Body of pancreas (tissue), 4 donors: Measurements from ENCODE around the gene IGIP.

ENCODE experiments used
- POLR2A ChIP-seq, 3 donors: fragments of 450-650 bp; IDR thresholded peaks; one replicate each; pipeline ENCODE4 v1.6.1; 2016; ENCODE audit warnings: antibody characterized with exemption in 3 of 3, mild to moderate bottlenecking in 2 of 3
- TF ChIP-seq, protein P1 (sequence below), 7 experiments: fragments of 450-650 bp in 4 of 7; fragments of 200-600 bp in 3 of 7; sonication (generic) in 3 of 7; IDR thresholded peaks; one replicate each; pipeline ENCODE4 v1.5.1; 2016 to 2019; ENCODE audit warnings: antibody characterized with exemption in 7 of 7

DNA sequence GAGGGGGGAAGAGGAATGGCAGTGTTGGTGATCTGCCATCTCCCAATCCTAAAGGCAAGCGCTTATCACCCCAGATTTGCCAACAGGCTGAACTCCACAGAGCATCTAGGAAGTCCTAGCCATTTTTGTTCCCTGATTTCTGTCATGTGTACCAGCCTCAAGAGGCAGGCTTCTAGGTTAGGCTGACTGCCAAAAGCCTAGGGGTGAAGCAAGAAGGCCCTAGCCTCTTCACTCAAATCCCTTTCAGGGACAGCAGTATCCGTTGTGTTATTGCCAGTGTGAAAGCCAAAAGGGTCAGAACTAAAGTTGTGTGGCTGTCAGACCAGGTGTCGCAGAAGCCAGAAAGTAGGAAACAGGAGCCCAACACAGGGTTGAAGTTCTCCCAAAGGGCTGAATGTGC, 14.7 kb downstream of the IGIP start:
- TF ChIP-seq POLR2A (IDR thresholded peaks at IDR 0.05) = no peak
- TF ChIP-seq, protein P1, sequence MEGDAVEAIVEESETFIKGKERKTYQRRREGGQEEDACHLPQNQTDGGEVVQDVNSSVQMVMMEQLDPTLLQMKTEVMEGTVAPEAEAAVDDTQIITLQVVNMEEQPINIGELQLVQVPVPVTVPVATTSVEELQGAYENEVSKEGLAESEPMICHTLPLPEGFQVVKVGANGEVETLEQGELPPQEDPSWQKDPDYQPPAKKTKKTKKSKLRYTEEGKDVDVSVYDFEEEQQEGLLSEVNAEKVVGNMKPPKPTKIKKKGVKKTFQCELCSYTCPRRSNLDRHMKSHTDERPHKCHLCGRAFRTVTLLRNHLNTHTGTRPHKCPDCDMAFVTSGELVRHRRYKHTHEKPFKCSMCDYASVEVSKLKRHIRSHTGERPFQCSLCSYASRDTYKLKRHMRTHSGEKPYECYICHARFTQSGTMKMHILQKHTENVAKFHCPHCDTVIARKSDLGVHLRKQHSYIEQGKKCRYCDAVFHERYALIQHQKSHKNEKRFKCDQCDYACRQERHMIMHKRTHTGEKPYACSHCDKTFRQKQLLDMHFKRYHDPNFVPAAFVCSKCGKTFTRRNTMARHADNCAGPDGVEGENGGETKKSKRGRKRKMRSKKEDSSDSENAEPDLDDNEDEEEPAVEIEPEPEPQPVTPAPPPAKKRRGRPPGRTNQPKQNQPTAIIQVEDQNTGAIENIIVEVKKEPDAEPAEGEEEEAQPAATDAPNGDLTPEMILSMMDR (IDR thresholded peaks at IDR 0.05) = no peak
